Stimulated activated CD4-positive, alpha-beta T cell treated with anti-CD3 and anti-CD28 coated beads, Interleukin-2, amount 100 ng/mL, for 24 hours (primary cell): ENCODE data around the gene VEGFB.
"Not testable (repeated sequence)": the region's sequence is repeated elsewhere in the genome, so short reads cannot be mapped to it uniquely, and the experiment has no call there.

Source experiments
- DNase-seq, 2 donors: peaks; one replicate each; pipeline ENCODE4 v3.0.0-alpha.2; 2020

Gene VEGFB

GRCh38 chr11:64232182-64232966 lies 2.0 kb upstream of the VEGFB start:
- DNase-seq = no peak

- DNase-seq = no peak
These were observed 1.4 kb upstream of the VEGFB start for GRCh38 chr11:64232967-64233315.

GRCh38 chr11:64234647-64235379 lies 429 bp downstream of the VEGFB start:
- peak in 1 of 2 donors; percentile 63 for DNase-seq

- DNase-seq = no peak
These were observed 1.2 kb downstream of the VEGFB start for GRCh38 chr11:64235437-64236161.

- DNase-seq = no peak
These were observed 3.1 kb downstream of the VEGFB start for GRCh38 chr11:64237484-64237951.

GRCh38 chr11:64238076-64238475 lies 3.7 kb downstream of the VEGFB start:
- no peak for DNase-seq

GRCh38 chr11:64238999-64239398 lies 4.6 kb downstream of the VEGFB start:
- no peak for DNase-seq

- no peak for DNase-seq
These were observed 5.5 kb downstream of the VEGFB start for GRCh38 chr11:64239662-64240434.

- DNase-seq = peak; percentile 97 to 98
These were observed 6.3 kb downstream of the VEGFB start, which contains the start of gene FKBP2 for GRCh38 chr11:64240435-64241240. Gene FKBP2, plus strand, starts transcription at chr11:64241095. Its CDS starts 1,293 bp downstream, at chr11:64242388.

- peak in 1 of 2 donors; percentile 100 for DNase-seq
These were observed 6.8 kb downstream of the VEGFB start for GRCh38 chr11:64241241-64241490.

- DNase-seq = peak in 1 of 2 donors; percentile 100
These were observed 7.3 kb downstream of the VEGFB start for GRCh38 chr11:64241491-64242374.

- DNase-seq = no peak
These were observed 9.0 kb downstream of the VEGFB start for GRCh38 chr11:64243236-64243854.

GRCh38 chr11:64244107-64244506 lies 9.7 kb downstream of the VEGFB start:
- no peak for DNase-seq

GRCh38 chr11:64244966-64245365 lies 10.6 kb downstream of the VEGFB start:
- no peak for DNase-seq

GRCh38 chr11:64245401-64245796 lies 11.0 kb downstream of the VEGFB start:
- peak in 1 of 2 donors; percentile 34 for DNase-seq

- DNase-seq = peak; percentile 83 to 85
These were observed 11.6 kb downstream of the VEGFB start for GRCh38 chr11:64245797-64246620.

GRCh38 chr11:64246621-64246870 lies 12.2 kb downstream of the VEGFB start:
- DNase-seq = not testable (repeated sequence)

- peak; percentile 88 to 89 for DNase-seq
These were observed 12.7 kb downstream of the VEGFB start, which contains the start of gene PPP1R14B for GRCh38 chr11:64246871-64247728. Gene PPP1R14B, minus strand, starts transcription at chr11:64246943. Its CDS starts 270 bp downstream, at chr11:64246673.
